Thymus (tissue), 11 donors: ENCODE results near the gene SEC14L5. TPM values are rescaled to one million over a fixed set of nuclear protein-coding genes. Genes with fewer than 3 reads are reported as not detected.
A peak's percentile ranks its signal among the peaks of the same experiment; 100 is the strongest.

Source experiments
- DNase-seq, 9 donors: peaks; one replicate each; pipeline ENCODE4 v3.0.0-alpha.2; 2013; ENCODE audit warnings: low spot score in 9 of 9, low read depth in 6 of 9, missing footprints in 1 of 9
- H3K27ac ChIP-seq, 2 donors: one replicate each; pipeline ENCODE4 v1.5.1; 2013; ENCODE audit warnings: control low read depth in 1 of 2, low read depth in 1 of 2, low read length in 1 of 2, mild to moderate bottlenecking in 1 of 2, moderate library complexity in 1 of 2
- H3K27me3 ChIP-seq, 2 donors: one replicate each; pipeline ENCODE4 v1.5.1; 2013; ENCODE audit warnings: low read length in 1 of 2; ENCODE audit not compliant: control insufficient read depth in 2 of 2, insufficient read depth in 1 of 2
- H3K36me3 ChIP-seq, 2 donors: one replicate each; pipeline ENCODE4 v1.5.1; 2013; ENCODE audit warnings: low read length in 1 of 2, mild to moderate bottlenecking in 1 of 2, moderate library complexity in 1 of 2; ENCODE audit not compliant: control insufficient read depth in 2 of 2, insufficient read depth in 2 of 2
- H3K4me1 ChIP-seq, 2 donors: one replicate each; pipeline ENCODE4 v1.5.1; 2013; ENCODE audit warnings: low read length in 2 of 2; ENCODE audit not compliant: control insufficient read depth in 2 of 2, insufficient read depth in 2 of 2
- H3K4me3 ChIP-seq, 2 donors: one replicate each; pipeline ENCODE4 v1.5.1; 2013; ENCODE audit warnings: low read length in 2 of 2, control low read depth in 1 of 2, mild to moderate bottlenecking in 1 of 2
- H3K9me3 ChIP-seq, 2 donors: one replicate each; pipeline ENCODE4 v1.5.1; 2013; ENCODE audit warnings: low read length in 1 of 2, mild to moderate bottlenecking in 1 of 2; ENCODE audit not compliant: control insufficient read depth in 2 of 2, insufficient read depth in 1 of 2
- WGBS: extraction: QIAGEN DNeasy Blood & Tissue Kit; methylation state at CpG from one replicate; pipeline ENCODE4 v1.1.7; 2013; 5-methylcytosine and 5-hydroxymethylcytosine counted together
- polyA plus RNA-seq: library from polyadenylated mRNA; stranded (reverse); fragments of 200-250 nt; gene quantifications from one replicate; pipeline ENCODE4 v1.2.3, GENCODE V29; 2013
- total RNA-seq: library from RNA; stranded (reverse); fragments of 120-200 nt; gene quantifications from one replicate; pipeline ENCODE4 v1.2.4, GENCODE V29; 2013
- donor health status: healthy.

SEC14L5 gene
- total and polyA plus RNA-seq, 2 donors: 0.14 to 0.24 TPM

GRCh38 chr16:5018793-5019192 lies 60.7 kb downstream of the SEC14L5 start:
- Histone ChIP-seq H3K36me3 (no peaks in the 10 kb centered on the region), H3K9me3 (no peaks in the 10 kb centered on the region), H3K4me3 (no peak overlapping the region), H3K27me3 (no peaks in the 10 kb centered on the region), H3K4me1 (no peaks in the 10 kb centered on the region), H3K27ac (peak overlapping the region in 1 of 2 donors; percentile 32)
- no peak for DNase-seq
- WGBS: 83% methylated on average over 9 of the region's 9 CpGs

GRCh38 chr16:5019775-5020174 lies 61.6 kb downstream of the SEC14L5 start:
- no peak overlapping the region for H3K4me3 ChIP-seq
- no peak for DNase-seq
- WGBS: 88% methylated on average over 6 of the region's 6 CpGs

GRCh38 chr16:5020551-5020950 lies 62.4 kb downstream of the SEC14L5 start:
- H3K4me1 ChIP-seq: no peaks in the 10 kb centered on the region
- DNase-seq: no peak
- WGBS: 85% methylated on average over 15 of the region's 15 CpGs
- no peak overlapping the region for H3K27ac ChIP-seq
- H3K27me3 ChIP-seq: no peaks in the 10 kb centered on the region
- H3K36me3 ChIP-seq: peaks cover 0 to 5% of the 10 kb centered on the region in 2 donors
- H3K4me3 ChIP-seq: no peak overlapping the region
- H3K9me3 ChIP-seq: no peaks in the 10 kb centered on the region

More at GRCh38 chr16:5019775-5020174, 61.6 kb downstream of the SEC14L5 start:
- Histone ChIP-seq H3K27me3 (no peaks in the 10 kb centered on the region), H3K36me3 (no peaks in the 10 kb centered on the region), H3K9me3 (no peaks in the 10 kb centered on the region), H3K4me1 (no peaks in the 10 kb centered on the region), H3K27ac (no peak overlapping the region)

- Histone ChIP-seq H3K27me3 (no peaks in the 10 kb centered on the region), H3K27ac (no peak overlapping the region), H3K4me1 (no peaks in the 10 kb centered on the region), H3K4me3 (no peak overlapping the region), H3K9me3 (no peaks in the 10 kb centered on the region), H3K36me3 (peaks cover 0 to 9% of the 10 kb centered on the region in 2 donors)
- 95% methylated on average over 6 of the region's 6 CpGs for WGBS
- no peak for DNase-seq
Measured at GRCh38 chr16:5022521-5022920, 64.4 kb downstream of the SEC14L5 start.

GRCh38 chr16:5024632-5025031 lies 66.5 kb downstream of the SEC14L5 start:
- Histone ChIP-seq H3K27ac (no peak overlapping the region), H3K27me3 (no peaks in the 10 kb centered on the region), H3K4me1 (no peaks in the 10 kb centered on the region), H3K4me3 (no peak overlapping the region), H3K36me3 (peaks cover 0 to 24% of the 10 kb centered on the region in 2 donors), H3K9me3 (no peaks in the 10 kb centered on the region)
- no peak for DNase-seq
- WGBS: 85% methylated on average over 4 of the region's 4 CpGs

GRCh38 chr16:5025171-5025632 lies 67.1 kb downstream of the SEC14L5 start:
- H3K36me3 ChIP-seq: peaks cover 0 to 24% of the 10 kb centered on the region in 2 donors
- H3K4me3 ChIP-seq: no peak overlapping the region
- no peaks in the 10 kb centered on the region for H3K9me3 ChIP-seq
- H3K4me1 ChIP-seq: no peaks in the 10 kb centered on the region
- DNase-seq: no peak
- H3K27ac ChIP-seq: no peak overlapping the region
- WGBS: 74% methylated on average over 17 of the region's 17 CpGs
- no peaks in the 10 kb centered on the region for H3K27me3 ChIP-seq

- Histone ChIP-seq H3K4me1 (no peaks in the 10 kb centered on the region), H3K36me3 (peaks cover 0 to 24% of the 10 kb centered on the region in 2 donors), H3K27me3 (no peaks in the 10 kb centered on the region), H3K27ac (no peak overlapping the region), H3K4me3 (no peak overlapping the region), H3K9me3 (no peaks in the 10 kb centered on the region)
- 98% methylated on average over 8 of the region's 8 CpGs for WGBS
- DNase-seq: no peak
Measured at GRCh38 chr16:5026664-5027063, 68.5 kb downstream of the SEC14L5 start.

- 95% methylated on average over 7 of the region's 7 CpGs for WGBS
Measured at GRCh38 chr16:5027086-5027485, 69.0 kb downstream of the SEC14L5 start.

GRCh38 chr16:5027575-5028235 lies 69.6 kb downstream of the SEC14L5 start:
- peaks cover 0 to 24% of the 10 kb centered on the region in 2 donors for H3K36me3 ChIP-seq
- H3K27me3 ChIP-seq: no peaks in the 10 kb centered on the region
- no peak for DNase-seq
- no peaks in the 10 kb centered on the region for H3K9me3 ChIP-seq
- peaks cover 1 to 2% of the 10 kb centered on the region in 2 donors for H3K4me1 ChIP-seq
- WGBS: 99% methylated on average over 32 of the region's 32 CpGs
- H3K27ac ChIP-seq: no peak overlapping the region
- H3K4me3 ChIP-seq: no peak overlapping the region

More at GRCh38 chr16:5027086-5027485, 69.0 kb downstream of the SEC14L5 start:
- Histone ChIP-seq H3K27ac (no peak overlapping the region), H3K9me3 (no peaks in the 10 kb centered on the region), H3K4me3 (no peak overlapping the region), H3K27me3 (no peaks in the 10 kb centered on the region), H3K36me3 (peaks cover 0 to 24% of the 10 kb centered on the region in 2 donors), H3K4me1 (no peaks in the 10 kb centered on the region)
- no peak for DNase-seq
